HepG2 (cell line): ENCODE data around the gene SUB1. TPM values are rescaled to one million over a fixed set of nuclear protein-coding genes. Genes with fewer than 3 reads are reported as not detected.
A peak's percentile ranks its signal among the peaks of the same experiment; 100 is the strongest.

Experiments used
- CBX1 ChIP-seq: IDR thresholded peaks from one replicate; pipeline ENCODE4 v1.6.1; 2016; ENCODE audit warnings: antibody characterized with exemption, low read depth
- CEBPB ChIP-seq: IDR thresholded peaks from 2 replicates; pipeline ENCODE4 v1.6.1; 2011; ENCODE audit warnings: low read depth, low read length, improper control_type of control experiment, borderline replicate concordance
- CREM ChIP-seq, 2 experiments: sonication (generic) in 1 of 2; formaldehyde crosslinking in 1 of 2; IDR thresholded peaks; 2 replicates each; pipeline versions ENCODE4 v1.4.0 to v1.6.1; 2016 to 2020; ENCODE audit warnings: antibody characterized with exemption in 1 of 2, mild to moderate bottlenecking in 1 of 2, missing genetic modification reagents in 1 of 2
- ELK4 ChIP-seq: sonication (generic); formaldehyde crosslinking; IDR thresholded peaks from 2 replicates; pipeline ENCODE4 v1.9.0; 2021; ENCODE audit warnings: missing genetic modification reagents, borderline replicate concordance
- FOXM1 ChIP-seq: sonication (generic); formaldehyde crosslinking; IDR thresholded peaks from 2 replicates; pipeline ENCODE4 v1.5.0; 2020; ENCODE audit warnings: missing genetic modification reagents
- JUN ChIP-seq: sonication (generic); formaldehyde crosslinking; IDR thresholded peaks from 2 replicates; pipeline ENCODE4 v1.4.0; 2020; ENCODE audit warnings: mild to moderate bottlenecking, missing genetic modification reagents
- KDM6A ChIP-seq: IDR thresholded peaks from 2 replicates; pipeline ENCODE4 v1.6.1; 2016; ENCODE audit warnings: low read depth
- PHF5A ChIP-seq: IDR thresholded peaks from one replicate; pipeline ENCODE4 v1.6.1; 2018; ENCODE audit warnings: low read depth, missing genetic modification reagents; ENCODE audit not compliant: unreplicated experiment
- RFXANK ChIP-seq: IDR thresholded peaks from 2 replicates; pipeline ENCODE4 v1.6.1; 2016
- SALL1 ChIP-seq: sonication (generic); formaldehyde crosslinking; IDR thresholded peaks from 2 replicates; pipeline ENCODE4 v1.8.0; 2022; ENCODE audit warnings: mild to moderate bottlenecking, missing genetic modification reagents
- SMC3 ChIP-seq: IDR thresholded peaks from 2 replicates; pipeline ENCODE4 v1.6.1; 2011; ENCODE audit warnings: low read length, improper control_type of control experiment
- STAT6 ChIP-seq: sonication (generic); formaldehyde crosslinking; IDR thresholded peaks from 2 replicates; pipeline ENCODE4 v1.4.0; 2020; ENCODE audit warnings: missing genetic modification reagents, mild to moderate bottlenecking, borderline replicate concordance
- TARDBP ChIP-seq: sonication (generic); formaldehyde crosslinking; IDR thresholded peaks from 2 replicates; pipeline ENCODE4 v1.8.0; 2022; ENCODE audit warnings: mild to moderate bottlenecking, missing genetic modification reagents
- ZFP41 ChIP-seq: sonication (generic); formaldehyde crosslinking; IDR thresholded peaks from 2 replicates; pipeline ENCODE4 v1.4.0; 2020; ENCODE audit warnings: mild to moderate bottlenecking, missing genetic modification reagents, borderline replicate concordance
- ZFP82 ChIP-seq: sonication (generic); formaldehyde crosslinking; IDR thresholded peaks from 2 replicates; pipeline ENCODE4 v1.5.1; 2020; ENCODE audit warnings: mild to moderate bottlenecking, missing genetic modification reagents, borderline replicate concordance
- ZMAT5 ChIP-seq: sonication (generic); formaldehyde crosslinking; IDR thresholded peaks from 2 replicates; pipeline ENCODE4 v1.5.0; 2020; ENCODE audit warnings: mild to moderate bottlenecking, low read depth, missing genetic modification reagents, borderline replicate concordance
- ZNF484 ChIP-seq: sonication (generic); formaldehyde crosslinking; IDR thresholded peaks from 2 replicates; pipeline ENCODE4 v1.5.1; 2020; ENCODE audit warnings: mild to moderate bottlenecking, low read depth, missing genetic modification reagents, borderline replicate concordance
- ZNF574 ChIP-seq: sonication (generic); formaldehyde crosslinking; IDR thresholded peaks from 2 replicates; pipeline ENCODE4 v1.4.0; 2020; ENCODE audit warnings: missing genetic modification reagents
- ZNF639 ChIP-seq: conservative IDR thresholded peaks from 2 replicates; pipeline ENCODE4 v1.6.1; 2018; ENCODE audit warnings: missing genetic modification reagents
- ZNF790 ChIP-seq: sonication (generic); formaldehyde crosslinking; IDR thresholded peaks from 2 replicates; pipeline ENCODE4 v1.8.0; 2022; ENCODE audit warnings: missing genetic modification reagents, mild to moderate bottlenecking, borderline replicate concordance
- ZNF878 ChIP-seq: sonication (generic); formaldehyde crosslinking; IDR thresholded peaks from 2 replicates; pipeline ENCODE4 v1.8.1; 2023; ENCODE audit warnings: mild to moderate bottlenecking, missing genetic modification reagents, moderate library complexity
- ZSCAN20 ChIP-seq: sonication (generic); formaldehyde crosslinking; IDR thresholded peaks from 2 replicates; pipeline ENCODE4 v1.4.0; 2020; ENCODE audit warnings: missing genetic modification reagents, mild to moderate bottlenecking, borderline replicate concordance
- polyA plus RNA-seq, 8 experiments: library from polyadenylated mRNA; depleted of rRNA in 3 of 8; stranded (reverse) in 7 of 8; unstranded in 1 of 8; fragments of >200 nt; fragmentation: Illumina TruSeq in 4 of 8; extraction: Trizol in 4 of 8; gene quantifications; 2 replicates each; pipeline versions ENCODE4 v1.2.1 to v1.2.3, GENCODE V29; 2011 to 2016; ENCODE audit warnings: low read depth in 4 of 8, missing spikeins in 1 of 8, mixed read lengths in 1 of 8; ENCODE audit not compliant: insufficient read depth in 1 of 8
- total RNA-seq, 5 experiments: library from RNA; depleted of rRNA; stranded (reverse); fragments of >200 nt; fragmentation: Illumina TruSeq; extraction: Trizol; gene quantifications; 2 replicates each; pipeline ENCODE4 v1.2.3, GENCODE V29; 2016; ENCODE audit warnings: low read depth in 1 of 5

SUB1 gene
- total and polyA plus RNA-seq, 2 of the 13 experiments (the other 11 are each of a cell fraction or from before 2014, with no cell fraction given): 182 to 693 TPM

GRCh38 chr5:32574540-32575175 lies 10.7 kb upstream of the SUB1 start (continued):
- peak; percentile 34; the same call in 1 of the 2 replicates for TF ChIP-seq ZNF574 (CRISPR knock-in tag)
- peak; percentile 71; the same call in 1 of the 2 replicates for TF ChIP-seq TARDBP
- TF ChIP-seq SALL1 (CRISPR knock-in tag): peak; percentile 93
- TF ChIP-seq ZMAT5 (CRISPR knock-in tag): no peak
- TF ChIP-seq ZFP41 (CRISPR knock-in tag): no peak
- no peak for TF ChIP-seq FOXM1 (CRISPR knock-in tag)
- peak; percentile 79 for TF ChIP-seq KDM6A
- TF ChIP-seq ZNF878 (CRISPR knock-in tag): peak; percentile 86; the same call in 1 of the 2 replicates
- TF ChIP-seq CREM (IDR thresholded peaks at IDR 0.05): peak; percentile 79
- no peak for TF ChIP-seq CREM (CRISPR knock-in tag; IDR thresholded peaks at IDR 0.05)
- peak; percentile 28; the same call in 1 of the 2 replicates for TF ChIP-seq RFXANK (CRISPR knock-in tag)
- TF ChIP-seq SMC3: peak; percentile 17
- TF ChIP-seq ZFP82 (CRISPR knock-in tag): no peak
- no peak for TF ChIP-seq ZNF790 (CRISPR knock-in tag)
- no peak for TF ChIP-seq CBX1
- no peak for TF ChIP-seq ZNF484 (CRISPR knock-in tag)
- TF ChIP-seq ZSCAN20 (CRISPR knock-in tag): 0 out of 2 replicates have a peak, but pooled peaks have one; percentile 40
- peak; percentile 15; the same call in 1 of the 2 replicates for TF ChIP-seq STAT6 (CRISPR knock-in tag)
- no peak for TF ChIP-seq JUN (CRISPR knock-in tag)
- TF ChIP-seq PHF5A: peak; percentile 35
- no peak for TF ChIP-seq ZNF639 (CRISPR knock-in tag)
- peak; percentile 75 for TF ChIP-seq CEBPB
- no peak for TF ChIP-seq ELK4 (CRISPR knock-in tag)
